Effector memory CD8-positive, alpha-beta T cell (primary cell): ENCODE results near the gene STX8.

ENCODE experiments used
- ATAC-seq: fragments of 150-1000 bp; cut with Tn5 transposase; replicated peaks from 2 replicates; pipeline ENCODE4 v1.10.0; 2021; ENCODE audit warnings: mild to moderate bottlenecking, moderate library complexity
- DNase-seq, 3 experiments: peaks; one replicate each; pipeline ENCODE4 v3.0.0; 2021
- H3K27ac Mint-ChIP-seq, 2 donors: one replicate each; pipeline ENCODE4 v1.8.0; 2022; ENCODE audit warnings: mild to moderate bottlenecking in 2 of 2, mixed read lengths in 2 of 2, moderate library complexity in 2 of 2
- H3K27me3 Mint-ChIP-seq, 2 donors: one replicate each; pipeline ENCODE4 v1.8.0; 2022; ENCODE audit warnings: mixed read lengths in 2 of 2
- H3K36me3 Mint-ChIP-seq: one replicate; pipeline ENCODE4 v1.8.0; 2022; ENCODE audit warnings: mild to moderate bottlenecking, moderate library complexity, mixed read lengths; ENCODE audit not compliant: insufficient read depth
- H3K4me1 Mint-ChIP-seq, 2 donors: one replicate each; pipeline ENCODE4 v1.8.0; 2022; ENCODE audit warnings: low read depth in 2 of 2, mixed read lengths in 2 of 2
- H3K4me3 Mint-ChIP-seq, 2 donors: one replicate each; pipeline ENCODE4 v1.8.0; 2022; ENCODE audit warnings: mild to moderate bottlenecking in 2 of 2, mixed read lengths in 2 of 2, moderate library complexity in 2 of 2
- H3K9me3 Mint-ChIP-seq, 2 donors: one replicate each; pipeline ENCODE4 v1.8.0; 2022; ENCODE audit warnings: mixed read lengths in 2 of 2

STX8 gene

GRCh38 chr17:9517396-9517795, 58.2 kb downstream of the STX8 start:
- no peak for ATAC-seq
- Mint-ChIP-seq H3K27ac (peak overlapping the region; percentile 38 to 64), H3K4me3 (no peak overlapping the region)

GRCh38 chr17:9513266-9513665, 62.4 kb downstream of the STX8 start:
- DNase-seq: no peak
- Mint-ChIP-seq H3K9me3 (peaks cover 10 to 17% of the 10 kb centered on the region in 2 donors), H3K27me3 (no peaks in the 10 kb centered on the region), H3K27ac (no peak overlapping the region), H3K4me1 (peaks cover 17 to 42% of the 10 kb centered on the region in 2 donors), H3K4me3 (no peak overlapping the region), H3K36me3 (no peaks in the 10 kb centered on the region)
- ATAC-seq: no peak

More at GRCh38 chr17:9517396-9517795, 58.2 kb downstream of the STX8 start:
- Mint-ChIP-seq H3K4me1 (peaks cover 22 to 38% of the 10 kb centered on the region in 2 donors), H3K36me3 (peaks cover 3% of the 10 kb centered on the region), H3K27me3 (no peaks in the 10 kb centered on the region), H3K9me3 (no peaks in the 10 kb centered on the region)
- no peak for DNase-seq

GRCh38 chr17:9512323-9513168, 63.1 kb downstream of the STX8 start:
- H3K27me3 Mint-ChIP-seq: no peaks in the 10 kb centered on the region
- peaks cover 15 to 35% of the 10 kb centered on the region in 2 donors for H3K4me1 Mint-ChIP-seq
- no peak overlapping the region for H3K27ac Mint-ChIP-seq
- DNase-seq: no peak
- peaks cover 14 to 24% of the 10 kb centered on the region in 2 donors for H3K9me3 Mint-ChIP-seq
- ATAC-seq: no peak
- H3K4me3 Mint-ChIP-seq: no peak overlapping the region
- no peaks in the 10 kb centered on the region for H3K36me3 Mint-ChIP-seq

- peaks cover 10% of the 10 kb centered on the region for H3K36me3 Mint-ChIP-seq
- H3K27ac Mint-ChIP-seq: no peak overlapping the region
- no peaks in the 10 kb centered on the region for H3K27me3 Mint-ChIP-seq
- H3K4me3 Mint-ChIP-seq: no peak overlapping the region
- peaks cover 14 to 25% of the 10 kb centered on the region in 2 donors for H3K9me3 Mint-ChIP-seq
- DNase-seq (no peak), ATAC-seq (no peak)
- peaks cover 19 to 32% of the 10 kb centered on the region in 2 donors for H3K4me1 Mint-ChIP-seq
Observed at GRCh38 chr17:9509236-9509816, 66.3 kb downstream of the STX8 start.

- Mint-ChIP-seq H3K27me3 (no peaks in the 10 kb centered on the region), H3K4me3 (no peak overlapping the region), H3K36me3 (no peaks in the 10 kb centered on the region), H3K27ac (no peak overlapping the region), H3K4me1 (peaks cover 0 to 2% of the 10 kb centered on the region in 2 donors), H3K9me3 (no peaks in the 10 kb centered on the region)
- ATAC-seq (no peak), DNase-seq (no peak)
Observed at GRCh38 chr17:9499041-9499440, 76.6 kb downstream of the STX8 start.

- Mint-ChIP-seq H3K27me3 (no peaks in the 10 kb centered on the region), H3K36me3 (peaks cover 3% of the 10 kb centered on the region), H3K9me3 (no peaks in the 10 kb centered on the region), H3K4me3 (no peak overlapping the region), H3K4me1 (peaks cover 0 to 2% of the 10 kb centered on the region in 2 donors), H3K27ac (peak overlapping the region in 1 of 2 donors; percentile 53)
- DNase-seq (no peak), ATAC-seq (no peak)
Observed at GRCh38 chr17:9498490-9498889, 77.1 kb downstream of the STX8 start.

GRCh38 chr17:9488556-9488955, 87.1 kb downstream of the STX8 start:
- Mint-ChIP-seq H3K27ac (no peak overlapping the region), H3K4me1 (peaks cover 0 to 3% of the 10 kb centered on the region in 2 donors), H3K9me3 (no peaks in the 10 kb centered on the region), H3K4me3 (no peak overlapping the region), H3K36me3 (peaks cover 22% of the 10 kb centered on the region), H3K27me3 (no peaks in the 10 kb centered on the region)
- DNase-seq: no peak
- ATAC-seq: no peak

GRCh38 chr17:9487406-9487805, 88.2 kb downstream of the STX8 start:
- Mint-ChIP-seq H3K27me3 (no peaks in the 10 kb centered on the region), H3K9me3 (no peaks in the 10 kb centered on the region), H3K4me1 (peaks cover 0 to 3% of the 10 kb centered on the region in 2 donors), H3K36me3 (peaks cover 19% of the 10 kb centered on the region), H3K4me3 (no peak overlapping the region), H3K27ac (no peak overlapping the region)
- no peak for ATAC-seq
- DNase-seq: no peak

GRCh38 chr17:9484789-9485188, 90.8 kb downstream of the STX8 start:
- Mint-ChIP-seq H3K4me3 (no peak overlapping the region), H3K27ac (peak overlapping the region in 1 of 2 donors; percentile 55), H3K36me3 (peaks cover 14% of the 10 kb centered on the region), H3K9me3 (no peaks in the 10 kb centered on the region), H3K4me1 (peaks cover 0 to 4% of the 10 kb centered on the region in 2 donors), H3K27me3 (no peaks in the 10 kb centered on the region)
- no peak for DNase-seq
- no peak for ATAC-seq

GRCh38 chr17:9479964-9480363, 95.7 kb downstream of the STX8 start:
- ATAC-seq (no peak), DNase-seq (no peak)
- Mint-ChIP-seq H3K36me3 (peaks cover 10% of the 10 kb centered on the region), H3K4me3 (no peak overlapping the region), H3K4me1 (peaks cover 0 to 3% of the 10 kb centered on the region in 2 donors), H3K9me3 (no peaks in the 10 kb centered on the region), H3K27ac (peak overlapping the region in 1 of 2 donors; percentile 67), H3K27me3 (no peaks in the 10 kb centered on the region)

GRCh38 chr17:9478889-9479288, 96.7 kb downstream of the STX8 start:
- Mint-ChIP-seq H3K4me1 (peaks cover under 1 to 3% of the 10 kb centered on the region in 2 donors), H3K9me3 (no peaks in the 10 kb centered on the region), H3K27me3 (no peaks in the 10 kb centered on the region), H3K4me3 (no peak overlapping the region), H3K27ac (no peak overlapping the region), H3K36me3 (peaks cover 6% of the 10 kb centered on the region)
- ATAC-seq (no peak), DNase-seq (no peak)

- DNase-seq (no peak), ATAC-seq (no peak)
- peak overlapping the region; percentile 49 to 86 for H3K27ac Mint-ChIP-seq
- H3K27me3 Mint-ChIP-seq: no peaks in the 10 kb centered on the region
- H3K9me3 Mint-ChIP-seq: no peaks in the 10 kb centered on the region
- peaks cover 11 to 13% of the 10 kb centered on the region in 2 donors for H3K4me1 Mint-ChIP-seq
- no peak overlapping the region for H3K4me3 Mint-ChIP-seq
- peaks cover 5% of the 10 kb centered on the region for H3K36me3 Mint-ChIP-seq
Observed at GRCh38 chr17:9475101-9475658, 100.4 kb downstream of the STX8 start.

GRCh38 chr17:9473711-9474110, 101.9 kb downstream of the STX8 start:
- Mint-ChIP-seq H3K4me1 (peaks cover 23 to 25% of the 10 kb centered on the region in 2 donors), H3K9me3 (no peaks in the 10 kb centered on the region), H3K36me3 (peaks cover 5% of the 10 kb centered on the region), H3K4me3 (no peak overlapping the region), H3K27me3 (no peaks in the 10 kb centered on the region), H3K27ac (peak overlapping the region; percentile 70 to 86)
- DNase-seq (no peak), ATAC-seq (no peak)
